ENCODE results near the gene CPNE7.

CPNE7 gene

DNA sequence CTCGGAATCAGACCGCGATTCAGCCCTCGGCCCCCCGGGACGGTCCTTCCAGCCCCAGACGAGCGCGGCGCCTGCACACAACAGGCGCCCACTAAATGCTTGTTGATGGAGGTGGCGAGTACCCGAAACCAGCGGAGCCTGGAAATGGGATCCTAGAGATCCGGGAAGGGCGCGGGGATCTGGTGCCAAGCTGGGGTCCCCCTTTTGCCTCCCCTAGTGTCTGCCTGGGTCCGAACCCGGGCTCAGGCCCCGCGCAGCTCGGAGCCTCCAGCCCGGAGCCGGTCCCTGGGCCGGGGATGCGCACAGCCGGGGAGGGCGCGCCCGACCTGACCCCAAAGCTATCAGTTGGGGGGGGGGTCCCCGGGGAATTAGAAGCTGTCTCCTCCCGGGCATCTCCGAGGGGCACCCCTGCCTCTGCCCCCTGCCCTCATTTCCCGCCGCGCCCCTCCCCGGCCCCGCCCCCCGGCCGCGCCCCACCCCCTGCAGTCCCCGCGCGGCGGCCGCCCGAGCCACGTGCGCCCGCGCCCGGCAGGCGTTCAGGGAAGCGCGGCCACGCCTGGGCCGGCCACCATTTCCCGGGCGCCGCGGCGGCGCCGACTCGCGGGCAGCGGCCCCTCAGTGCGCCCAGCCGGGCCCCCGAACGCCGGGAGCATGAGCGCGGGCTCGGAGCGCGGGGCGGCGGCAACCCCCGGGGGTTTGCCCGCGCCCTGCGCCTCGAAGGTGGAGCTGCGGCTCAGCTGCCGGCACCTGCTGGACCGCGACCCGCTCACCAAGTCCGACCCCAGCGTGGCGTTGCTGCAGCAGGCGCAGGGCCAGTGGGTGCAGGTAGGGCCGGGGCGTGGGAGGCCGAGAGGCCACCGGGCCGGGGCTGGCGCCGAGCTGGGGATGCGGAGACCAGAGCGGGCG lies at the start of gene CPNE7:
Gene CPNE7, plus strand, starts transcription at position 512 of the 906 bp plus-strand sequence. Its CDS starts 140 bp downstream, at position 652.
- DNase-seq = no peak

DNA sequence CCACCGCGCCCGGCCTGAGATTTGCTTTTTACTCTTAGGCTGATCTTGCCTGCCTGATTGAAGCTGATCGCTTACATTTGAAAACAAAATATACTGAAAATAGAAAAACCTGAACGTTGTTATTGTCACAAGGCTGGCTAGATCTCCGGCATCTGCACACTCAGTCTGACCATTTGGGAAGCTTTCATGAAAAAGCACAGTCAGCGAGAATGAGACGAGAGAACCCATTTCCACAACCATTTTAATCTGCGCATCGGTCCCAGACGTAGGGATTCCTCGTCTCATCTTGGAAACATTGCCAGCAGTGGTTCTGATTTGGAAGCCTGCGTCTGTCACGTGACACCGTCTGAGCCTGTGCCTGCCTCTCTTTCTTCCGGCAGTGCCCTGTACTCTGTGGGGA lies 46.5 kb upstream of the CPNE7 start:
- no peak for DNase-seq

DNA sequence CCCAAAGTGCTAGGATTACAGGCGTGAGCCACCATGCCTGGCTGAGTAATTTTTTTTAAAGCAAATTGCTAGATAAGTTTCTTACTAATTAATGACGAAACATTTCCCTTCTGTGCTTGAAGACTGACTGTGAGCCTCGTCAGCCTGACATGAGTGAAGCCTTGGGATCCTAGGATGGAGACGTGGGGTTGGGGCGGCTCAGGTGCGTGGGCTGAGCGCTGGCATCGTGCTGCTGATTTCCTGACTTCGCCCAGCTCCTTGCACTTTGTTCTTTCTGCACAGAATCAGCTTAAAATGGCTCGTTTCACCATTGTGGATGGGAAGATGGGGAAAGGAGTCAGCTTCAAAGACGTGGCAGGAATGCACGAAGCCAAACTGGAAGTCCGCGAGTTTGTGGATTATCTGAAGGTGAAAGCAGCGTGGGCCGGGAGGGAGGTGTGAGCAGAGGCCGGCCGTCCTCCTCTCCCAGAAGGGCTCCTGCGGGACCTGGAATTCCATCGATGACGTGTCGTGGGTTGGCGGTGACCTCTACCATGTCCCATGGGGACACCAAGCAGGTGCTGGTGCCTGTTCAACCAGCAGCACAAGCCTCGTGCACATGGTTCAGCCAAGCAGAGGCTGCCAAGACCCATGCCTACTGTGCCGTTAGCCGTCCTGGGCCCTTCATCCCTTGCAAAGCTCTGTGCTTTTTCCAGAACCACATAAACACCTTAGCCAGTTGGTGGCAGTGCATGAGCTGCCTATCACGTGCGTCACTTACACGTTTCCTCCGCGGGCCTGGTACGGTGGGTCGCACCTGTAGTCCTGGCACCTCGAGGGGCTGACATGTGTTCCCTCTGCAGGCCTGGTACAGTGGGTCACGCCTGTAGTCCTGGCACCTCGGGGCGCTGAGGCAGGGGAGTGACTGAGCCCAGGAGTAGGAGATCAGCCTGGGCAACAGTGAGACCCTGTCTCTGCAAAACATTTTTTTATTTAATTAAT lies 44.9 kb upstream of the CPNE7 start:
- DNase-seq = no peak

DNA sequence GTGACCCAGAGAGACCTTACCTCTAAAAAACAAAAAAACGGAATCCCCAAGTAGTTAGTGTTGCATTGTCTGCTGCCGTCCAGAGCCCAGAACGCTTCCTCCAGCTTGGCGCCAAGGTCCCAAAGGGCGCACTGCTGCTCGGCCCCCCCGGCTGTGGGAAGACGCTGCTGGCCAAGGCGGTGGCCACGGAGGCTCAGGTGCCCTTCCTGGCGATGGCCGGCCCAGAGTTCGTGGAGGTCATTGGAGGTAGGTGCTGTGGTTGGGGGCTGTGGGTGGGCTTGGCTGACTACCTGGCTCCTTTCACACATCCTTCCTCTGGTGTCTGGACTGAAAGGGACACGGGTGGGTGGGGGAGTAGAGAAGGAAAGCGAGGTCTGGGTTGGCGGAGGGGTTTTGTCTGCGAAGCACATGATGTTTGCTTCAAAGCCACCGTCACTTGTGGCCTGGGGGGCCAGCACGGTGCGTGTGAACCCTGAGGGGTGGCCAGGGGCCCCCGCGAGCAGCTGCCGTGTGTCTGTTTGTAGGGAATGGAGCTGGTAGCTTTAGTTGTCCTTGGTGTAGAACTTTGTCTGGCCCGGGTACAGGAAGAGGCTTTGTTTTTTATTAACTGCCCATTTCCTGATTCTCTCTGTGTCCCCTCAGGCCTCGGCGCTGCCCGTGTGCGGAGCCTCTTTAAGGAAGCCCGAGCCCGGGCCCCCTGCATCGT lies 43.6 kb upstream of the CPNE7 start:
- no peak for DNase-seq

DNA sequence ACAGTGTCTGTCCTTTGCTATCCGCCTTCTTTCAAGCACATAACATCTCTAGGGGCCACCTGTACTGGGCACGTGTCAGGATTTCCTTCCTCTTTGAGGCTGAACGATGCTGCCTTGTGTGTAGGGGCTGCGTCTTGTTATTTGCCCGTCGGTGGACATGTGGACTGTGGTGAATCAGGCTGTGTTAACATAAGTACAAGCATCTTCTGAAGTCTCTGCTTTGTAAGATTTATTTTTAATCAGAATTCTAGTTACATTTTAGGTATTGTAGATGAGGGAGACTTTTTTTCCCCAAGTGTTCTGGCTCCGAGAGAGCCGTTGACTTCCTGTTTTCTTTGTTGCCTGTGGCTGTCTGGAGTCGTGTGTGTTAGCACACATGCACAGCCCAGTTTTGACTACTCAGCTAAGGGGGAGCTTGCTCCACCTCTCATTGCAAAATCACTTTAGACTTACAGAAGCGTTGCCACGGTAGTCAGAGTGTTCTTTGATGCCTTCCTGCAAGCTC lies 41.3 kb upstream of the CPNE7 start:
- DNase-seq = no peak

DNA sequence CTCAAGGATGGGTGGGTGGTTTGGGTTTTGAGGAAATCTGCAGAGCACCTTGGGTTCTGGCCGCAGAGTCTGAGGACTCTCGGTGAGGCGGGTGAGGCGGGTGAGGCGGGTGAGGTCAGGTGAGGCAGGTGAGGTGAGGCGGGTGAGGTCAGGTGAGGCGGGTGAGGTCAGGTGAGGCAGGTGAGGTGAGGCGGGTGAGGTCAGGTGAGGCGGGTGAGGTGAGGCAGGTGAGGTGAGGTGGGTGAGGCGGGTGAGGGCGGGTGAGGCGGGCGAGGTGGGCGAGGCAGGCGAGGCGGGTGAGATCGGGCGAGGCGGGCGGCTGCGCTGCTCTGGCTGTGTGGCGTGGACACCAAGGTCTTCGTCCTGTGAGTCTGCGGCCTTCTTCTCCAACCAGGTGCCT lies 39.2 kb upstream of the CPNE7 start:
- no peak for DNase-seq

DNA sequence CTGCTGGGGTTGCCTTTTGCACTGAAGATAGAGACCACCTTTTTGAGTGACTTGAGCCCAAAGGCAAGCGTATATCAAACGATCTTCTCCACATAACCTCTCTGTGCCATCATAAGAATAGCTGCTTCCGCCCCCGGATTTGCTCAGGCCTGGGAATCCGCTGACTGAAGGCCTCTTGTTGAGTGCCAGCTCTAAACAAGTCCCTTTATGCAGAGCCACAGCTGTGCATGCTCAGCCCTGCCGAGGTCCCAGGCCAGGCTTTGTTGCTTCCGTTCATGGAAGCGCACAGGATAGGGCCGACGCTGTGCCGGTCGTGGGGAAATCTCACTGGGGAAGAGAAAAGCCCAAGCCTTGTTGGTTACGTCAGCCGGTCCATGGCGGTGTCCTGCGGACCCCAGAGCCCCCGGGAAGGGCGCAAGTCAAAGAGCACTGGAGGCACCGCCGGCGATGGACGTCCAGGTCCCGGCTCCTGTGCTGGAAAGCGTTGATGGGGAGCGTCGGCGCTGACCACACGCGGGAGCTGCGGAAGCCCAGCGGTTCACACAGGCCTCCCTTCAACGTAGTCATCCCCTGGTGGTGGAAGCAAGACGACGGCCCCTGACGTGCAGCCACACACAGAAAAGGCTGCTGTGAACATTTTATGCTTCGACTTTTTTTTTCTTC lies 38.5 kb upstream of the CPNE7 start:
- DNase-seq = no peak

DNA sequence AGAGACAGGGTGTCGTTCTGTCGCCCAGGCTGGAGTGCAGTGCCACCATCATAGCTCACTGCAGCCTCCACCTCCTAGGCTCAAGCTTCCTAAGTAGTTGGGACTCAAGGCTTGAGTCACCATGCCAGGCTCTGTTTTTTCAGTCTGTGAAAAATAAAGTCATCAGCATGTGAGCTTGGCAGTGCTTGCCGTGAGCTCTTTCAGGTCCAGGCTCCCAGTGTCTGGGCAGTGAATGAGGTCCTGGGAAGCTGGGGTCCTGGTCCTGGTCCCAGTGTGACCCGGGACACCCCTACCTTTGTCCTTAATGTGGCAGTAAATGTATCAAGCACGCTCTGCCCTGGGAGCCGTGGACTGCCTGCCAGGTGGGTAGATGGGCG lies 38.0 kb upstream of the CPNE7 start:
- no peak for DNase-seq

DNA sequence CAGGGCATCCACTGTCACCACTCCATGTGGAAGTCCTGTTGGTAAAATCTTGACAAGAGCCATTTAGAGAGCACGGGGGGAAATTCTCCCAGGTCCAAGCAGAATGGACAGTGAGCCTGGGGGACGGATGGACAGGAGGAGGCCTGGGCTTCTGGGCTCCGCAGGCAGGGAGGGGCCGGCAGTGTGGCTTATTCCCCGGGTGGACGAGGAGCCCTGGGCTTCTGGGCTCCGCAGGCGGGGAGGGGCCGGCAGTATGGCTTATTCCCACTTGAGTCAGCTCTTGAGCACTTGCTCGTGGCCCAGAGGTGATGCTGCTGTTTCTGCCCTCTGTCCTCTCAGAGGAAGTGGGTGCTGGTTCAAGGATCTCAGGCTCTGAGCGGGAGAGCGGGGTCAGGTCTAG lies 37.3 kb upstream of the CPNE7 start:
- no peak for DNase-seq

DNA sequence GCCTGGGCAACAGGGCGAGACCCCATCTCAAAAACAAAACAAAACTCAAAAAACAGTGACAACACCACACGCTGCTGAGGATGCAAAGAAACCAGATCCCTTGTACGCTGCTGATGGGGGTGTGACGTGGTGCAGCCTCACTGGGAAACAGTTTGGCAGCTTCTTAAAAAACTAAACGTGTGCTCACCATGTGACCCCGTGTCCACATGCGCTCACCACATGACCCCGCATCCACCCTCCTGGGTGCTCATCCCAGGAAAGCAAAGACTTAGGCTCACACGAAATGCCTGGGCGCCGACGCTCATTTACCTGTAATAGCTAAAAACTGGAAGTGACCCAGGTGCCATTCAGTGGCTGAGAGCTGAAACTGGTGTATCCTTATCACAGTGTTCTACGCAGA lies 35.0 kb upstream of the CPNE7 start:
- DNase-seq = no peak

DNA sequence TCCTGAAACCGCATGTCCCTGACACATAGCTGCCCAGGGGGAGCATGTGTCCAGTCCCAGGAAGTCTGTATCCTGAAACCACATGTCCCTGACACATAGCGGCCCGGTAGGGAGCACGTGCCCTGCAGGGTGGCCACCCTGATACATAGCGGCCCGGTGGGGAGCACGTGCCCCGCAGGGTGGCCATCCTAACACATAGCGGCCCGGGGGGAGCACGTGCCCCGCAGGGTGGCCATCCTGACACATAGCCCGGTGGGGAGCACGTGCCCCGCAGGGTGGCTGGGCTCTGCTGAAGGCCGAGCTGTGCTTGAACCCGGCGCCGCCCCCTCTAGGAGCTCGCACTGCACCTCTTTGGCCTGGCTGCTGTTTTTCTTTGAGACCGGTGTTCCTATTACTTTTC lies 33.8 kb upstream of the CPNE7 start:
- DNase-seq = no peak

DNA sequence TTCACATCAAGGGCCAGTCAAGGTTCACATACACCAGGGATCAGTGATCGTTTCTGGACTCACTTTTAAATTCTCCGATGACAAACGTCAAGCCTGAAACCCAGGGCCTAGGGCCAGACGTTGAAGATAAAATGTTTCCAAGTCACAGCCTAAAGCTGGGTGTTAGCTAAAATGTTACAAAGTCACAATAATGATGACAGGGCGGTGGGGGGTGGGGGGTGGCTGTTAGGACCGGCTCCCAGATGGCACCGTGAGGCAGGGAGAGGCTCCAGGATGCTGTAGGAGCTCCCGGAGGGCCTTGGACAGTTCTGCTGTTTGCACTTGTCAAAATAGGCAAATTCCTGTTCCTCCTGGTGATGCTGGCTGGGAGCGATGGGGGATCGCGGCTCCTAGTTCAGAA lies 31.4 kb upstream of the CPNE7 start:
- no peak for DNase-seq

DNA sequence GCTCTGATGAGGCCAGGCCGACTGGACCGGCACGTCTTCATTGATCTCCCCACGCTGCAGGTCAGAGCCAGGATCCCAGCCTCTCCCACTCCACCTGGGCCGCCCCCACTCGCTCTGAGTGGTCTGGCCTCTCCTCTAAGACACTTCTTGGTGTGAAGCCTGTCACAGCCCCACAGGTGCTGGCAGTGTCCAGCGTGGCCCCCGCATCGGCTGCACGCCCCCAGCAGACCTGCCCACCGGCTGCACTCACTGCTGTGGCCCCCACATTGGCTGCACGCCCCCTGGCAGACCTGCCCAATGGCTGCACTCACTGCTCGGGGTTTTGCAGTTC lies 30.9 kb upstream of the CPNE7 start:
- DNase-seq = no peak

DNA sequence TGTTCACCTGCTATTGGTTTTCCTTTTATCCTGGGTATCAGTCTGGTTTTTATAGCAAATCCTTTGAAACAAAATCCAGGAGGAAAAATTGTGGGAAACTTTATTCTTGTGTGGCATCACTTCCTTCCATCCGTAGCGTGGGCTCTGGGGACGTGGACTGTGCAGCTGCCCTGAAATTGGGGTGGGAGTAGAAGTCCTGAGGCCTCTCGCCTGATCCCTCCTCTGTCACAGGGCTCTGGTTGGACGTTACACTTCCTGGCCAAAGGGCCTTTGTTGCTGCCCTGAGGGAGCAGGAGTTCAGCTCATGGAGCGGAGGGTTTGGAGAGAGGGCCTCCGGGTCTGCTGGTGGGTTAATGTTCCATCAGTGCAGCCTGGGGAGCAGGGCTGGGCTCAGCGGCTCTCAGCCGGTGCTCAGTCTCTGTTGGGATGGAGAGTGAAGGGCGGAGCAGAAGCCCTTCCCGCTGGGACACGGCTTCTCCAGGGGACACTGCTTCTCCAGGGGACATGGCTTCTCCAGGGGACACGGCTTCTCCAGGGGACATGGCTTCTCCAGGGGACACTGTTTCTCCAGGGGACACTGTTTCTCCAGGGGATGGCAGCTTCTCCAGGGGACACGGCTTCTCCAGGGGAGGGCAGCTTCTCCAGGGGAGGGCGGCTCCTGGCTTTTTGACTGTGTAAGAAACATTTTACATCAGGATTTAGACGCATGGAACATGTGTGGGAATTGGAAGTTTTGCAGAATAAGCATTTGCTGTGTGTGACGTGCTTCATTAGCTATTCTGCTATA lies 30.3 kb upstream of the CPNE7 start:
- DNase-seq = no peak

DNA sequence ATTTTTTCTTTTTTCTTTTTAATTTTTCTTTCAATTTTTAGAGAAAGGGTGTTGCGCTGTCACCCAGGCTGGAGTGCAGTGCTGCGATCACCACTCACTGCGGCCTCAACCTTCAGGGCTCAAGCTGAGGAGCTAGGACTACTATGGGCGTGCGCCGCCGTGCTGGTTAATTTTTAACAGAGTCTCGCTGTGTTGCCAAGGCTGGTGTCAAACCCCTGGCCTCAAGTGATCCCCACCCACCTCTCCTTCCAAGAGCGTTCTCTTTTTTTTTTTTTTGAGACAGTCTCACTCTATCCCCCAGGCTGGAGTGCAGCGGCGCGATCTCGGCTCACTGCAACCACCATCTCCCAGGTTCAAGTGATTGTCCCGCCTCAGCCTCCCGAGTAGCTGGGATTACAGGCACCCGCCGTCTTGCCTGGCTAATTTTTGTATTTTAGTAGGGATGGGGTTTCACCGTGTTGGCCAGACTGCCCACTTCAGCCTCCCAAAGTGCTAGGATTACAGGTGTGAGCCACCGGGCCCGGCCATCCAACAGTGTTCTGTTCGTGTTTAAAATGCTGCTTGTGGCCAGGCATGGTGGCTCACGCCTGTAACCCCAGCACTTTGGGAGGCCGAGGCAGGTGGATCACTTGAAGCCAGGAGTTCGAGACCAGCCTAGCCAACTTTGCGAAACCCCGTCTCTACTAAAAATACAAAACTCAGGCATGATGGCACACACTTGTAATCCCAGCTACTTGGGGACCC lies 29.6 kb upstream of the CPNE7 start:
- no peak for DNase-seq

DNA sequence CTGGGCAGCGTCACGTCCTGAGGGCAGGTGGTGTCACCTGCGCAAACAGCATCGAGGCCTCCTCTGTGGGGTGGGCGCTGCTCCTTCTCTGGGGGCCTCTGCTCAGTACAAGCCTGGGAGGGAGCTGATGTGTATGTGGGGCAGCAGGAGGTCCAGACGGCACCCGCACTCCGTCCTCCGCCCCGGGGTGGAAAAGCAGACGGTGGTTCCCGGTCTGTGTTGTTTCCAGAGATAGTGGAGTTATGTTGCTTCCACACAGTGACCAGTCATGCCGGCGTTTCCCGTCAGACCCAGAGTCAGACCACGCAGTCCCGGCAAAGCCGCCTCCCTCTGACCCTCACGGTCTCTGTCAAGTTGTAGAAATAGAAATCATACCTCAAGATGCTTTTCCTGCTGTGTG lies 28.8 kb upstream of the CPNE7 start:
- no peak for DNase-seq

DNA sequence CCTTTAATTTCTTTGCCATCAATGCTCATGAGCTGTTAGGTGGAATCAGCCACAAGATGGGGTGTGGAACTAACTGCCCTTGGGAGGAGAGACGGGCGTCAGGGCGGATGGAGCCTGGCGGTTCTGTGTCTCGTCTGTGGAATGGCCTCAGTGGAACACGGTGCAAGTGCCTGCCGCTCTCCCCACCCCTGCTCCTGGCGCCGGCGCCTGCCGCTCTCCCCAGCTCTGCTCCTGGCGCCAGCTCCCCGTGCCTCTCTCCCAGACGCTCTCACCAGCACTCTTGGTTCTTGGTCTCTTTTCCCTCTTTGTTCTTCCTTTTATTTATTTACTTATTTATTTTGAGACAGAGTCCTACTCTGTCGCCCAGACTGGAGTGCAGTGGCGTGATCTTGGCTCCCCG lies 28.3 kb upstream of the CPNE7 start:
- no peak for DNase-seq

DNA sequence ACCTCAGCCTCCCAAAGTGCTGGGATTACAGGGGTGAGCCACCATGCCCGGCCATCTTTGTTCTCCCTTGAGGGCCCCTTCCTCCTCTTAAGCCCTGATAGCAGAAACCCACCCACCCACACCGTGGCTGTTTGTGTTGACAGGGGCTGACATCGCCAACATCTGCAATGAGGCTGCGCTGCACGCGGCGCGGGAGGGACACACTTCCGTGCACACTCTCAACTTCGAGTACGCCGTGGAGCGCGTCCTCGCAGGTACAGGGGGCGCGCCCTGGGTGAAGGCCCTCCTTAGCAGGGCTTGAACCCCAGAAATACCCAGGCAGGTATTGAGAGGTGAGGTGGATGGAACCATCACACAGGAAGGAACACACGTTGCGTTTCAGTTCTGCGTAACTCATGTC lies 27.7 kb upstream of the CPNE7 start:
- DNase-seq = no peak

DNA sequence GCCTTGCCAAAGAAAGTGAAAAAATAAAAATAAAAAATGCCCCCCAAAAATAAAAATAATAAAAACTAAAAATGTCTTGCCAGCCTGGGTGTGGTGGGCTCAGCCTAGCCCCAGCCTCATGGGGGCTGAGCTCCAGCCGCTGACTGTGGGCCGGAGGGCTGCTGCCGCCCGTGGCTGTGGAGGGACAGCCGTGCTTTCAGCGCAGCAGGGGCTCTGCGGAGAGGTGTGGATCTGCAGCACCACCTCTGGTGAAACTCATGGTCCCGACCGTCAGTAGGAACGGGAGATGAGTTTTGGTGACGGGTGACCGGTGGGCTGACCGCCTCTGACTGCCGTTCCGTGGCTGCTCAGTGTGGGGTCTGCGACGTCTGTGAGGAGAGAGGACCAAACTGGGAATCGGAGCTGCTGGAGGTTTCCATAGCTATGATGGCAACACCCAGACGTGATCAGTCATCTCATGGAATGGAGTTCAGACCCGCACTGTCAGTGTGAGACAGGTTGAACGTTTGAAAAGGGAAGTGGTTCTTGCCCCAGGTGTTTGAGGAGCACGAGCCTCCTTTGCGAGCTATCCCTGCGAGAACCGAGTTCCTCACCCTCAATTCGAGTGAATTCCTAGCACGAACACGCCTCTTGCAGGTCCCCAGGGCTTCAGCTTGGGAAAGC lies 27.1 kb upstream of the CPNE7 start:
- no peak for DNase-seq

DNA sequence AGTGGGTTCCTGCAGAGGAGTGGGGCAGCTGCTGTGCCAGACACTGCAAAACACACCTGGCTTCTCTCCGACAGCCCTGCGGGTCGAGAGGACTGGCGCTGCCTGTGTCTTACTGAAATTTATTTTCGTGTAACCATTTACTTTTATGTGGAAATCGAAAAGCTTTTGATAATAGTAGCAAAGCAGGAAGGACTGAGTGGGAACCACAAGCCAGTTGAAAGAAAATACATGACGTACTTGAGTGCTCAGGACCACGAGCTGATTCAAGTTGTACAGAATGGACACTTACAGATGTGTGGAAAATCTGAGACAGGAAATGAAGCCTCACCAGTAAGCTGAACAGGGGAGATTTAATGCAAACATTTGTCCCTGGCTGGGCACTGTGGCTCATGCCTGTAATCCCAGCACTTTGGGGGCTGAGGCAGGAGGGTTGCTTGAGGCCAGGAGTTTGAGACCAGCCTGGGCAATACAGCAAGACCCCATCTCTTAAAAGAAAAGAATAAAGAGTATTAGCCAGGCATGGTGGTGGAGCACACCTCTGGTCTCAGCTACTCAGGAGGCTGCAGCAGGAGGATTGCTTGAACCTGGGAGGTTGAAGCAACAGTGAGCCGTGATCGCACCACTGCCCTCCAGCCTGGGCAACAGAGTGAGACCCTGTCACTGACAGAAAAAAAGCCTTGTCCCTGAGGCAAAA lies 26.4 kb upstream of the CPNE7 start:
- no peak for DNase-seq
